Stromal cell of bone marrow (primary cell): ENCODE results near the gene RBBP8NL.

Experiments
- DNase-seq: peaks from one replicate; pipeline ENCODE4 v3.0.0-alpha.2; 2012; ENCODE audit warnings: low read depth

Gene RBBP8NL

GRCh38 chr20:62363920-62364851 is 63.2 kb downstream of the RBBP8NL start:
- DNase-seq: no peak

- no peak for DNase-seq
These were observed 64.1 kb downstream of the RBBP8NL start for GRCh38 chr20:62362991-62363919.

GRCh38 chr20:62362590-62362940 is 64.8 kb downstream of the RBBP8NL start:
- no peak for DNase-seq

- DNase-seq: no peak
These were observed 65.3 kb downstream of the RBBP8NL start for GRCh38 chr20:62361799-62362589.

GRCh38 chr20:62360854-62361798 is 66.2 kb downstream of the RBBP8NL start:
- no peak for DNase-seq
